HFF-Myc (cell line): Measurements from ENCODE around the gene KLHL29.

ENCODE experiments used
- DNase-seq: peaks from one replicate; pipeline ENCODE4 v3.0.0-alpha.2; 2011; ENCODE audit warnings: low read depth; ENCODE audit errors: extremely low read depth
- H3K4me3 ChIP-seq: replicated peaks from 2 replicates; pipeline ENCODE4 v1.5.1; 2011; ENCODE audit warnings: low read depth, mild to moderate bottlenecking, control low read depth, low read length
- CTCF ChIP-seq: IDR thresholded peaks from 2 replicates; pipeline ENCODE4 v1.5.1; 2012; ENCODE audit warnings: mild to moderate bottlenecking, low read depth, low read length, control low read depth; ENCODE audit errors: missing control alignments

Gene KLHL29

DNA sequence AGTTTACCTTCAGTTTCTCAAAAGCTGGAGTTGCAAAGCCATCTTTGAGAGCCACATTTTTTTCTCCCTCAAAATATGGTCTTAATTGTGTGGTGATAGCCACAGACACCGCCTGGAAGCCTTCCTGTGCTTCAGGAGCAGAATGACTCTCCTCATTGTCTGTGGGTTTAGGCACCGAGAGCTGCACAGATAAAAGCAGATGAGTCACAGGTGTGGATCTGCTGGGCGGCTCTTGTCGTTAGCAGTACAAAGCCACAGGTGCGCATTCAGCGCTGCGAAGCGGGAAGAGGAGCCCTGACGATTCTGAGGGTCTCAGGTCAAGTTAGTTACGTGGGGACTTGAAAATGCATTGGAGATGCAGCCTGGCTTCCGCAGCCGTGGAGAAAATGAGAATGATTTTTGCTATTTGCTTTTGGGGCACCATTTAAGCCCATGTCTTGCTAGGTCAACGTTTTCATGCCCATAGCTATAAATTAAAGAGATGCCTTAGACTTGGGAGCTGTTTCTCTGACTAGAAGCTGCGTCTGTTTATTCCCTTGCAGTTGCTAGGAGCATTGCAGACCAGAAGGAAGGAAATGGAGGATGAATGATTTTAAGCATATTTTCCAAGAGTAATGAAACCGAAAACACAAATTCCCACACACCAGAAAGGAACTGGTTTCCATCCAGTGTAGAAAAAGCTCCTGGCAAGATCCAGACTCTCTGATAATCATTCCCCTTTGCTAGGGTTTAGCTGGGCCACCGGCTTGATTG, 51.5 kb downstream of the KLHL29 start:
- no peak overlapping the region for H3K4me3 ChIP-seq
- no peak for TF ChIP-seq CTCF
- DNase-seq, result no peak

- no peak for DNase-seq
- TF ChIP-seq CTCF, result no peak
These were observed 56.4 kb downstream of the KLHL29 start for GRCh38 chr2:23441414-23441813.

GRCh38 chr2:23445450-23445868, 60.5 kb downstream of the KLHL29 start:
- no peak overlapping the region for H3K4me3 ChIP-seq
- TF ChIP-seq CTCF, result no peak
- DNase-seq, result no peak

More at GRCh38 chr2:23441414-23441813, 56.4 kb downstream of the KLHL29 start:
- H3K4me3 ChIP-seq, result no peak overlapping the region

DNA sequence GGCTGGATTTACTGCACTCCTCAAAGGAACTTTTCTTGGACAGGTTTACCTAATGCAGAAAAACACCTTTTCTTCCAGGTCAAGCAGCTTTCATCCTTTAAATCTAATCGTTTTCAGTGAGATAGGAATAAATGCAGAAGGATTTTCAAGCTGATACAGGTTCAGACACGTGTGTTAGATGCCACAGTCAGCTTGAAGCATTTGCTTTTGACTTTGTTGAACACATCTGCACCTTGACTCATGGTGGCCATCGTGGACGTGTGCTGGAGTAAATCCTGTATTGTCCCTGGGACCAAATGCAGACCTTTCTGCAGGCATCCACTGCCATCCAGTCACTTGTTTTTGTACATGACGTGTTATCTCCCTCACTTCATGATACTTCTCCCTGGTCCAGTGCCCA, 61.9 kb downstream of the KLHL29 start:
- no peak for TF ChIP-seq CTCF
- no peak overlapping the region for H3K4me3 ChIP-seq
- DNase-seq, result no peak

DNA sequence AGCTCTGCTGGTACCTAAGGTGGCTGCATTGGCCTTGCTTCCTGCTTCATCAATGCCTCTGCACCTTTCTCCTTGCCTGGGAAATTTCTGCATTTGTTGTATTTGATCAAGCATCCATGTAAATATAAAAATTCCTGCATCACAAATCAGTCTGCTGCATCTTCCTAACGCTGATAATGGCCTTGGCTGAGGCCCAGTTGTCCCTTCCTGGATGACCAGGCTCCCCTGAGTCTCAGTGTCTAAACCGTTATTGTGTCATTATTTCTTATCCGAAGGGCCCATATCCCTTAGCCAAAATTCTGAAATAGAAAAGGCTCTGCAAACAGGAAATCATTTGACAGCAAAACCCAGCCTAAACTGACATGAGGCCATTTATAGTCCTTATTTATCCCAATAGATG, 62.4 kb downstream of the KLHL29 start:
- no peak for TF ChIP-seq CTCF
- no peak for DNase-seq
- no peak overlapping the region for H3K4me3 ChIP-seq

DNA sequence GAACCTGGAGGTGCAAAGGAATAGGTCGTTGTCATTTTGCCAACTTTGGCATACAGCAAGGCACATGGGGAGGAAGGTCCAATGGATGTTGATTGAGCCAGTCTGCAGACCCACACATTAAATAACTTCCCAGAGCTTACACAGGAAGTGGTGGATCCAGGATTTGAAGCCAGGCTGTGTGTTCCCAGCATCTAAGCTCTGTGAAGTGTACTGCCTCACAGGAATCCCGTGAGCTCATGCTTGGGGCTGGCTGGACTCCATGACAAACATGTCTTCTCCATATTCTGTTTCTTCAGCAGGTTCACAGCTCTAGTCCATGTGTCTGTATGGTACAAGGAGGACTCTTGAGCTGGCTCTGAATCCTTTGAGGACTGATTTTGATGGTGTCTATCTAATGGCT, 63.9 kb downstream of the KLHL29 start:
- H3K4me3 ChIP-seq, result no peak overlapping the region
- DNase-seq, result no peak
- no peak for TF ChIP-seq CTCF

DNA sequence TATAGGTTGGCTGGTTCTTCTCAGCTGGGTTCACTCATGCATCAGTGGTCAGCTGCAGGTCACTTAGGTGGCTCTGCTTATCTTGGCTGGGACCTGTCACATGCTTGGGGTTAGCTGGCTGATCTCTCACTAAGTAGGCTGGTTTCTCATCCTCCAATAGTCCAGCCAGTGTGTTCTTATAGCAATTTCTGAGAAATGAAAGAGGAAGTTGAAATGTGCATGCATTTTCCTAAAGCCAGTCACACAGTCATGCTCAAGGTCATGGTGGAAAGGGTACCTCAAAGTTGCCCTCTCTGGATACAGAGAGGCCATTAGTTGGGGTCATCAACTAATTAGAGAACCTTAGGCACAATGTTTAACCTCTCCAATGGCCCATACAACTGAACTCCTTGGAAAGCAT, 64.4 kb downstream of the KLHL29 start:
- TF ChIP-seq CTCF, result no peak
- no peak overlapping the region for H3K4me3 ChIP-seq
- no peak for DNase-seq
